Astrocyte (in vitro differentiated cells and primary cell): ENCODE data around the gene POLE. TPM values are rescaled to one million over a fixed set of nuclear protein-coding genes. Genes with fewer than 3 reads are reported as not detected.

Source experiments
- DNase-seq: peaks from one replicate; pipeline ENCODE4 v3.0.0-alpha.2; 2010; ENCODE audit warnings: low read depth
- FAIRE-seq: peaks from 2 replicates; lab custom pipeline; 2011; peaks lifted over from hg19 to GRCh38; lab: Jason Lieb, UNC
- H2AFZ ChIP-seq: 2 replicates; pipeline ENCODE4 v1.6.0; 2012; ENCODE audit warnings: low read depth, low read length, inconsistent platforms
- H3K27ac ChIP-seq: 2 replicates; pipeline ENCODE4 v1.5.1; 2011; ENCODE audit warnings: low read depth, low read length, inconsistent platforms
- H3K27me3 ChIP-seq: 2 replicates; pipeline ENCODE4 v1.6.0; 2011; ENCODE audit warnings: low read length, inconsistent platforms; ENCODE audit not compliant: insufficient read depth
- H3K36me3 ChIP-seq: 2 replicates; pipeline ENCODE4 v1.5.1; 2011; ENCODE audit warnings: low read length, inconsistent platforms; ENCODE audit not compliant: insufficient read depth
- H3K4me1 ChIP-seq: 2 replicates; pipeline ENCODE4 v1.5.1; 2011; ENCODE audit warnings: low read length, inconsistent platforms; ENCODE audit not compliant: insufficient read depth
- H3K4me2 ChIP-seq: 2 replicates; pipeline ENCODE4 v1.6.0; 2012; ENCODE audit warnings: low read length, inconsistent platforms
- H3K4me3 ChIP-seq: 2 replicates; pipeline ENCODE4 v1.5.1; 2011; ENCODE audit warnings: low read depth, mild to moderate bottlenecking, low read length, inconsistent platforms; ENCODE audit not compliant: insufficient read depth
- H3K79me2 ChIP-seq: 2 replicates; pipeline ENCODE4 v1.6.0; 2012; ENCODE audit warnings: mild to moderate bottlenecking, low read length, inconsistent platforms; ENCODE audit not compliant: insufficient read depth
- H3K9ac ChIP-seq: 2 replicates; pipeline ENCODE4 v1.6.0; 2012; ENCODE audit warnings: mild to moderate bottlenecking, low read length, inconsistent platforms
- H3K9me3 ChIP-seq: 2 replicates; pipeline ENCODE4 v1.5.1; 2012; ENCODE audit warnings: low read depth, mild to moderate bottlenecking, low read length, inconsistent platforms; ENCODE audit not compliant: insufficient read depth
- H4K20me1 ChIP-seq: 2 replicates; pipeline ENCODE4 v1.6.0; 2012; ENCODE audit warnings: low read length, inconsistent platforms; ENCODE audit not compliant: insufficient read depth
- H3K27ac Mint-ChIP-seq: one replicate; pipeline ENCODE4 v1.8.0; 2021; ENCODE audit warnings: mild to moderate bottlenecking, mixed read lengths; ENCODE audit not compliant: unreplicated experiment
- H3K27me3 Mint-ChIP-seq: one replicate; pipeline ENCODE4 v1.8.0; 2021; ENCODE audit warnings: low read depth, mixed read lengths; ENCODE audit not compliant: unreplicated experiment
- H3K36me3 Mint-ChIP-seq: one replicate; pipeline ENCODE4 v1.8.0; 2021; ENCODE audit warnings: low read depth, mixed read lengths; ENCODE audit not compliant: unreplicated experiment
- H3K4me1 Mint-ChIP-seq: one replicate; pipeline ENCODE4 v1.8.0; 2021; ENCODE audit warnings: low read depth, mixed read lengths; ENCODE audit not compliant: unreplicated experiment
- H3K4me3 Mint-ChIP-seq: one replicate; pipeline ENCODE4 v1.8.0; 2021; ENCODE audit warnings: mild to moderate bottlenecking, moderate library complexity, mixed read lengths; ENCODE audit not compliant: unreplicated experiment
- H3K9me3 Mint-ChIP-seq: one replicate; pipeline ENCODE4 v1.8.0; 2021; ENCODE audit warnings: mild to moderate bottlenecking, mixed read lengths; ENCODE audit not compliant: unreplicated experiment
- CTCF ChIP-seq: IDR thresholded peaks from 2 replicates; pipeline ENCODE4 v1.5.1; 2011; ENCODE audit warnings: low read depth, mild to moderate bottlenecking, inconsistent platforms, low read length, moderate library complexity; ENCODE audit not compliant: insufficient read depth
- EZH2 ChIP-seq: IDR thresholded peaks from 2 replicates; pipeline ENCODE4 v1.6.1; 2012; ENCODE audit warnings: mild to moderate bottlenecking, low read length, inconsistent platforms; ENCODE audit not compliant: insufficient read depth
- total RNA-seq: library from RNA; stranded (reverse); gene quantifications from 2 replicates; pipeline ENCODE4 v1.2.1, GENCODE V29; 2021

The POLE gene
- total RNA-seq, 1 donor from 2014 or later: 15.4 TPM

GRCh38 chr12:132731574-132731973 lies 44.4 kb upstream of the POLE start:
- Histone ChIP-seq H3K27ac (no peak overlapping the region), H3K27me3 (no peaks in the 10 kb centered on the region), H3K9ac (no peak overlapping the region), H2AFZ (no peak overlapping the region), H4K20me1 (peaks cover 86% of the 10 kb centered on the region), H3K36me3 (peaks cover 53% of the 10 kb centered on the region), H3K9me3 (no peaks in the 10 kb centered on the region), H3K4me3 (no peak overlapping the region), H3K4me1 (no peaks in the 10 kb centered on the region), H3K79me2 (peaks cover 41% of the 10 kb centered on the region), H3K4me2 (no peak overlapping the region)
- Mint-ChIP-seq H3K9me3 (no peaks in the 10 kb centered on the region), H3K4me1 (no peaks in the 10 kb centered on the region), H3K27ac (no peak overlapping the region), H3K4me3 (no peak overlapping the region), H3K27me3 (no peaks in the 10 kb centered on the region), H3K36me3 (peaks cover 28% of the 10 kb centered on the region)
- FAIRE-seq (no peak), DNase-seq (no peak)
- no peak for TF ChIP-seq EZH2

GRCh38 chr12:132730353-132730752 lies 43.2 kb upstream of the POLE start:
- Histone ChIP-seq H2AFZ (no peak overlapping the region), H3K36me3 (peaks cover 60% of the 10 kb centered on the region), H3K9me3 (no peaks in the 10 kb centered on the region), H4K20me1 (peaks cover 88% of the 10 kb centered on the region), H3K4me1 (no peaks in the 10 kb centered on the region), H3K27me3 (no peaks in the 10 kb centered on the region), H3K9ac (no peak overlapping the region), H3K4me2 (no peak overlapping the region), H3K4me3 (no peak overlapping the region), H3K27ac (no peak overlapping the region), H3K79me2 (peaks cover 42% of the 10 kb centered on the region)
- peaks cover 35% of the 10 kb centered on the region for H3K36me3 Mint-ChIP-seq
- H3K27me3 Mint-ChIP-seq: no peaks in the 10 kb centered on the region
- no peaks in the 10 kb centered on the region for H3K4me1 Mint-ChIP-seq
- FAIRE-seq (no peak), DNase-seq (no peak)
- H3K4me3 Mint-ChIP-seq: no peak overlapping the region
- TF ChIP-seq CTCF (no peak), EZH2 (no peak)
- peak overlapping the region; percentile 66 for H3K27ac Mint-ChIP-seq
- H3K9me3 Mint-ChIP-seq: no peaks in the 10 kb centered on the region

GRCh38 chr12:132729541-132730320 lies 42.6 kb upstream of the POLE start:
- H3K4me3 Mint-ChIP-seq: no peak overlapping the region
- DNase-seq (no peak), FAIRE-seq (no peak)
- H3K9me3 Mint-ChIP-seq: no peaks in the 10 kb centered on the region
- Histone ChIP-seq H3K4me3 (no peak overlapping the region), H3K4me2 (no peak overlapping the region), H3K27ac (no peak overlapping the region), H3K4me1 (no peaks in the 10 kb centered on the region), H3K9me3 (no peaks in the 10 kb centered on the region), H4K20me1 (peaks cover 88% of the 10 kb centered on the region), H3K36me3 (peaks cover 59% of the 10 kb centered on the region), H2AFZ (no peak overlapping the region), H3K27me3 (no peaks in the 10 kb centered on the region), H3K9ac (no peak overlapping the region), H3K79me2 (peaks cover 42% of the 10 kb centered on the region)
- no peak for TF ChIP-seq CTCF
- TF ChIP-seq EZH2: no peak
- no peaks in the 10 kb centered on the region for H3K4me1 Mint-ChIP-seq
- H3K27ac Mint-ChIP-seq: peak overlapping the region; percentile 66
- peaks cover 36% of the 10 kb centered on the region for H3K36me3 Mint-ChIP-seq
- no peaks in the 10 kb centered on the region for H3K27me3 Mint-ChIP-seq
